Aorta (tissue), 5 donors: Measurements from ENCODE around the gene ARHGAP30. TPM values are rescaled to one million over a fixed set of nuclear protein-coding genes. Genes with fewer than 3 reads are reported as not detected.
"Not testable (repeated sequence)": the region's sequence is repeated elsewhere in the genome, so short reads cannot be mapped to it uniquely, and the experiment has no call there.

Experiments
- ATAC-seq: fragments of 200-7000 bp; cut with Tn5 transposase; one replicate; pipeline ENCODE4 v1.9.1; 2022; ENCODE audit warnings: moderate library complexity; ENCODE audit not compliant: low FRiP score
- DNase-seq, 2 donors: peaks; one replicate each; pipeline ENCODE4 v3.0.0-alpha.2; 2020
- H3K27ac ChIP-seq, 2 donors: one replicate each; pipeline ENCODE4 v1.5.1; 2013; ENCODE audit warnings: low read length in 2 of 2, mild to moderate bottlenecking in 2 of 2, moderate library complexity in 2 of 2, control low read depth in 1 of 2, inconsistent platforms in 1 of 2, low read depth in 1 of 2
- H3K27me3 ChIP-seq, 2 donors: one replicate each; pipeline ENCODE4 v1.6.1; 2013; ENCODE audit warnings: control low read depth in 1 of 2, low read length in 1 of 2, mild to moderate bottlenecking in 1 of 2, moderate library complexity in 1 of 2; ENCODE audit not compliant: insufficient read depth in 2 of 2, control insufficient read depth in 1 of 2
- H3K36me3 ChIP-seq, 2 donors: one replicate each; pipeline ENCODE4 v1.6.1; 2013; ENCODE audit warnings: control low read depth in 1 of 2, low read length in 1 of 2, mild to moderate bottlenecking in 1 of 2; ENCODE audit not compliant: insufficient read depth in 2 of 2, control insufficient read depth in 1 of 2
- H3K4me1 ChIP-seq, 2 donors: one replicate each; pipeline ENCODE4 v1.6.1; 2013; ENCODE audit warnings: low read length in 2 of 2, control low read depth in 1 of 2, mild to moderate bottlenecking in 1 of 2, moderate library complexity in 1 of 2; ENCODE audit not compliant: insufficient read depth in 2 of 2, control insufficient read depth in 1 of 2
- H3K4me3 ChIP-seq, 2 donors: one replicate each; pipeline ENCODE4 v1.5.1; 2013; ENCODE audit warnings: low read length in 2 of 2, control low read depth in 1 of 2, mild to moderate bottlenecking in 1 of 2
- H3K9me3 ChIP-seq: one replicate; pipeline ENCODE4 v1.6.1; 2013; ENCODE audit warnings: mild to moderate bottlenecking, low read length; ENCODE audit not compliant: control insufficient read depth
- WGBS, 2 donors: extraction: QIAGEN DNeasy Blood & Tissue Kit; methylation state at CpG; one replicate each; pipeline ENCODE4 v1.1.7; 2013; 5-methylcytosine and 5-hydroxymethylcytosine counted together
- intact Hi-C, 2 donors: fragments of 100-400 bp; cut with DNase I; formaldehyde crosslinking; loops; one replicate each; pipeline versions ENCODE4 v1.14.2 to v1.15.0; 2022
- polyA plus RNA-seq, 2 donors: library from polyadenylated mRNA; stranded (reverse); fragments of 200-250 nt; gene quantifications; one replicate each; pipeline ENCODE4 v1.2.3, GENCODE V29; 2013
- total RNA-seq, 2 donors: library from RNA; stranded (reverse); fragmentation: NEBNext Ultra II Directional; extraction: Animal tissue kit (Norgen Biotek cat#: 25700); gene quantifications; one replicate each; pipeline ENCODE4 v1.2.1, GENCODE V29; 2021
- donor health status: healthy with polysubstance abuse.
- donor health status: Bipolar disorder and iron deficiency.
- donor health status: DM: no; HTN: no; CAD: no.
- donor health status: DM: no; HTN: no; CAD: no.
- donor health status: DM: yes; HTN: yes; CAD: no.

ARHGAP30 gene
- total and polyA plus RNA-seq, 4 donors = 1.3 to 20.5 (median 13.4) TPM

- H3K36me3 ChIP-seq, H3K4me3 ChIP-seq, intact Hi-C loops, H3K9me3 ChIP-seq, H3K27me3 ChIP-seq, DNase-seq, ATAC-seq, H3K4me1 ChIP-seq, H3K27ac ChIP-seq: not testable (repeated sequence)
- WGBS, 2 donors = 60 to 70% methylated on average over 1 of the region's 1 CpG
Observed at GRCh38 chr1:161026954-161027353, 42.7 kb downstream of the ARHGAP30 start.

GRCh38 chr1:161022432-161022831 is 47.3 kb downstream of the ARHGAP30 start:
- H3K9me3 ChIP-seq, H3K36me3 ChIP-seq, intact Hi-C loops, H3K4me1 ChIP-seq, H3K4me3 ChIP-seq, ATAC-seq, DNase-seq, H3K27ac ChIP-seq, H3K27me3 ChIP-seq: not testable (repeated sequence)
- 88 to 90% methylated on average over 12 of the region's 12 CpGs for WGBS, 2 donors

- DNase-seq = no peak
- no peaks in the 10 kb centered on the region for H3K9me3 ChIP-seq
- no peaks in the 10 kb centered on the region for H3K36me3 ChIP-seq
- no peaks in the 10 kb centered on the region for H3K27me3 ChIP-seq
- intact Hi-C loops = no loop called here
- H3K4me1 ChIP-seq = no peaks in the 10 kb centered on the region
- H3K27ac ChIP-seq = no peak overlapping the region
- 81 to 82% methylated on average over 2 of the region's 2 CpGs for WGBS, 2 donors
- no peak for ATAC-seq
- H3K4me3 ChIP-seq = no peak overlapping the region
Observed at GRCh38 chr1:161021970-161022353, 47.7 kb downstream of the ARHGAP30 start.

- no peaks in the 10 kb centered on the region for H3K9me3 ChIP-seq
- ATAC-seq (peak; percentile 88), DNase-seq (peak; percentile 79 to 89)
- WGBS, 2 donors = 13 to 14% methylated on average over 34 of the region's 34 CpGs
- peak overlapping the region; percentile 15 to 44 for H3K4me3 ChIP-seq
- H3K36me3 ChIP-seq = no peaks in the 10 kb centered on the region
- no peaks in the 10 kb centered on the region for H3K27me3 ChIP-seq
- intact Hi-C loops = no loop called here
- no peaks in the 10 kb centered on the region for H3K4me1 ChIP-seq
- H3K27ac ChIP-seq = no peak overlapping the region
Observed at GRCh38 chr1:161021165-161021969, 48.3 kb downstream of the ARHGAP30 start.

- ATAC-seq = peak; percentile 71
- intact Hi-C loops = no loop called here
- no peaks in the 10 kb centered on the region for H3K36me3 ChIP-seq
- H3K9me3 ChIP-seq = no peaks in the 10 kb centered on the region
- H3K4me3 ChIP-seq = peak within 1 kb of the TSS; percentile 15 to 44
- H3K27ac ChIP-seq = no peak within 1 kb of the TSS
- WGBS, 2 donors = 1% methylated on average over 36 of the region's 36 CpGs
- H3K4me1 ChIP-seq = no peaks in the 10 kb centered on the region
- H3K27me3 ChIP-seq = no peaks in the 10 kb centered on the region
- DNase-seq = peak in 1 of 2 donors; percentile 78
Observed at GRCh38 chr1:161020509-161021164, 49.1 kb downstream of the ARHGAP30 start, which contains the start of gene F11R. F11R (minus strand) TSS chr1:161021152; CDS start chr1:161021073, 79 bp downstream.

GRCh38 chr1:161019751-161020495 is 49.8 kb downstream of the ARHGAP30 start:
- DNase-seq = no peak
- H3K36me3 ChIP-seq = no peaks in the 10 kb centered on the region
- H3K9me3 ChIP-seq = no peaks in the 10 kb centered on the region
- no peaks in the 10 kb centered on the region for H3K4me1 ChIP-seq
- H3K27ac ChIP-seq = no peak overlapping the region
- H3K27me3 ChIP-seq = no peaks in the 10 kb centered on the region
- WGBS, 2 donors = 21 to 27% methylated on average over 10 of the region's 10 CpGs
- intact Hi-C loops = no loop called here
- peak; percentile 53 for ATAC-seq
- H3K4me3 ChIP-seq = peak overlapping the region in 1 of 2 donors; percentile 44

- H3K27me3 ChIP-seq, DNase-seq, H3K27ac ChIP-seq, intact Hi-C loops, H3K4me3 ChIP-seq, H3K4me1 ChIP-seq, H3K9me3 ChIP-seq, ATAC-seq, H3K36me3 ChIP-seq: not testable (repeated sequence)
- 90 to 91% methylated on average over 15 of the region's 15 CpGs for WGBS, 2 donors
Observed at GRCh38 chr1:161019111-161019660, 50.5 kb downstream of the ARHGAP30 start.

- Histone ChIP-seq H3K27ac (no peak overlapping the region), H3K4me3 (no peak overlapping the region), H3K9me3 (no peaks in the 10 kb centered on the region), H3K27me3 (no peaks in the 10 kb centered on the region), H3K4me1 (no peaks in the 10 kb centered on the region), H3K36me3 (no peaks in the 10 kb centered on the region)
- intact Hi-C loops = no loop called here
- DNase-seq (no peak), ATAC-seq (no peak)
- 94 to 96% methylated on average over 1 of the region's 1 CpG for WGBS, 2 donors
Observed at GRCh38 chr1:161018631-161018930, 51.1 kb downstream of the ARHGAP30 start.
